Spleen (tissue), 11 donors: ENCODE measurements around the gene SPTY2D1. TPM values are rescaled to one million over a fixed set of nuclear protein-coding genes. Genes with fewer than 3 reads are reported as not detected.
A peak's percentile ranks its signal among the peaks of the same experiment; 100 is the strongest.
"Not testable (repeated sequence)": the region's sequence is repeated elsewhere in the genome, so short reads cannot be mapped to it uniquely, and the experiment has no call there.

Experiments used
- DNase-seq: peaks from one replicate; pipeline ENCODE4 v3.0.0-alpha.2; 2020
- H3K27ac ChIP-seq, 8 donors: fragments of 200-600 bp; sonication (generic) in 7 of 8; 1 replicate in 4 of 8; 2 replicates in 4 of 8; pipeline versions ENCODE4 v1.5.0 to v1.8.0; 2016 to 2021; ENCODE audit warnings: inconsistent platforms in 4 of 8, mild to moderate bottlenecking in 4 of 8, moderate library complexity in 1 of 8
- H3K27me3 ChIP-seq, 7 donors: fragments of 200-600 bp; sonication (generic) in 6 of 7; replicated peaks in 1 of 7; 1 replicate in 4 of 7; 2 replicates in 3 of 7; pipeline versions ENCODE4 v1.5.0 to v1.8.0; 2016 to 2021; ENCODE audit warnings: inconsistent platforms in 3 of 7, mild to moderate bottlenecking in 1 of 7
- H3K36me3 ChIP-seq, 6 donors: fragments of 200-600 bp; sonication (generic) in 5 of 6; 1 replicate in 4 of 6; 2 replicates in 2 of 6; pipeline versions ENCODE4 v1.5.0 to v1.8.0; 2016 to 2021; ENCODE audit warnings: inconsistent platforms in 2 of 6
- H3K4me1 ChIP-seq, 6 donors: fragments of 200-600 bp; sonication (generic) in 5 of 6; 1 replicate in 3 of 6; 2 replicates in 3 of 6; pipeline versions ENCODE4 v1.5.0 to v1.8.0; 2016 to 2021; ENCODE audit warnings: inconsistent platforms in 3 of 6
- H3K4me3 ChIP-seq, 8 donors: fragments of 200-600 bp; sonication (generic) in 7 of 8; 1 replicate in 4 of 8; 2 replicates in 4 of 8; pipeline versions ENCODE4 v1.5.0 to v1.8.0; 2016 to 2021; ENCODE audit warnings: inconsistent platforms in 4 of 8, mild to moderate bottlenecking in 4 of 8, moderate library complexity in 2 of 8
- H3K9me3 ChIP-seq, 8 donors: fragments of 200-600 bp; sonication (generic) in 7 of 8; 1 replicate in 4 of 8; 2 replicates in 4 of 8; pipeline versions ENCODE4 v1.5.0 to v1.8.0; 2016 to 2021; ENCODE audit warnings: inconsistent platforms in 4 of 8
- POLR2A ChIP-seq, 3 donors: fragments of 450-650 bp; IDR thresholded peaks; one replicate each; pipeline ENCODE4 v1.5.1; 2017; ENCODE audit warnings: antibody characterized with exemption in 3 of 3, mild to moderate bottlenecking in 1 of 3
- POLR2AphosphoS5 ChIP-seq, 3 donors: sonication (generic); formaldehyde crosslinking; IDR thresholded peaks; one replicate each; pipeline ENCODE4 v1.5.1; 2017; ENCODE audit warnings: antibody characterized with exemption in 3 of 3
- WGBS, 5 donors: extraction: QIAGEN DNeasy Blood & Tissue Kit in 3 of 5; methylation state at CpG; one replicate each; pipeline versions ENCODE4 v1.1.5 to v1.1.7; 2013 to 2018; 5-methylcytosine and 5-hydroxymethylcytosine counted together
- intact Hi-C: fragments of 100-400 bp; cut with DNase I; formaldehyde crosslinking; loops from one replicate; pipeline ENCODE4 v1.15.0; 2023; ENCODE audit warnings: low total_unique reads
- polyA plus RNA-seq, 3 donors: library from polyadenylated mRNA; stranded (reverse); fragments of 200-250 nt; gene quantifications; one replicate each; pipeline ENCODE4 v1.2.1, GENCODE V29; 2013
- total RNA-seq, 7 donors: library from RNA; depleted of rRNA in 3 of 7; stranded (reverse); fragments of >200 nt in 3 of 7; fragmentation: NEBNext Ultra II Directional in 4 of 7; extraction: Animal tissue kit (Norgen Biotek cat#: 25700) in 4 of 7; gene quantifications; one replicate each; pipeline versions ENCODE4 v1.1.0 to v1.2.1, GENCODE V29; 2016 to 2021
- TF ChIP-seq, protein P1 (sequence below), 11 experiments: fragments of 200-600 bp in 7 of 11; fragments of 450-650 bp in 4 of 11; sonication (generic) in 4 of 11; IDR thresholded peaks in 8 of 11; conservative IDR thresholded peaks in 3 of 11; 1 replicate in 7 of 11; 2 replicates in 4 of 11; pipeline versions ENCODE4 v1.4.0 to v1.8.0; 2016 to 2021; ENCODE audit warnings: antibody characterized with exemption in 11 of 11, inconsistent platforms in 4 of 11, mild to moderate bottlenecking in 1 of 11
- donor health status: healthy with polysubstance abuse.
- donor health status: DM: no; HTN: no; CAD: no; lungs with moderate emphysema.
- donor health status: DM: no; HTN: no; CAD: no.
- donor health status: Bipolar disorder and iron deficiency.
- donor health status: healthy.
- donor health status: DM: no; HTN: no; CAD: no.
- donor health status: DM: yes; HTN: yes; CAD: no.

SPTY2D1 gene
- total and polyA plus RNA-seq, 10 donors, result 2.4 to 23.1 (median 17.4) TPM

DNA sequence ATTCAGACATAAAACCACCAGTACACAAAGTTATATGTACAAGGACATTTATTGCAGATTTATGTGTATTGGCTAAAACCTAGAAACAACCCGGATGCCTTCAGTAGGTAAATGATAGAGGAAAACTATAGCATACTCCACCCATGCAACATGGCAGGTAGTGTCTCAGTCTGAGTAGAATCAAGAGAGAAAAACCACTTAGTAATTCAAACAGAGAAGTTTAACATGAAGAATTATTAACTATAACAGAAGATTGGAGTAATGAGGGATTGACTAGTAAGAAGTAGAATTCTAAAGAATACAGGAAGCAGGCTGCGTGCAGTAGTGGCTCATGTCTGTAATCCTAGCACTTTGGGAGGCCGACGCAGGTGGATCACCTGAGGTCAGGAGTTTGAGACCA, 16.2 kb upstream of the SPTY2D1 start:
- H3K9me3 ChIP-seq, result no peaks in the 10 kb centered on the region
- WGBS, 5 donors, result 68 to 96% (median 94%) methylated on average over 4 of the region's 4 CpGs
- DNase-seq, result no peak
- intact Hi-C loops, result no loop called here
- no peak overlapping the region for H3K27ac ChIP-seq
- H3K4me1 ChIP-seq, result no peaks in the 10 kb centered on the region
- no peaks in the 10 kb centered on the region for H3K27me3 ChIP-seq
- no peak overlapping the region for H3K4me3 ChIP-seq
- no peaks in the 10 kb centered on the region for H3K36me3 ChIP-seq
- no peak for TF ChIP-seq POLR2AphosphoS5 (IDR thresholded peaks at IDR 0.05)

DNA sequence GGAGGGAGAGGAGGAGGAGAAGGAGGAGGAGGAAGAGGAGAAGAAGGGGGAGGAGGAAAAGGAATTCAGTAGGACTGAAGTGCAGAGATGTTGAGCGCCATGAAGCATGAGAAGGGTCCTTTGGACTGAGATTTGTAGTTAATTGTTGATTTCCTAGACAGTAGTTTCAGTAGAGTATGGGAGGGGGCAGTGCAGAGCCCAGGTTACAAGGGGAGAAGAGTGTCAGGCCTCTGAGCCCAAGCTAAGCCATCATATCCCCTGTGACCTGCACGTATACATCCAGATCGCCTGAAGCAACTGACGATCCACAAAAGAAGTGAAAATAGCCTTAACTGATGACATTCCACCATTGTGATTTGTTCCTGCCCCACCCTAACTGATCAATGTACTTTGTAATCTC, 8.9 kb upstream of the SPTY2D1 start:
- H3K4me1 ChIP-seq, intact Hi-C loops, H3K4me3 ChIP-seq, H3K27me3 ChIP-seq, DNase-seq, H3K27ac ChIP-seq, H3K36me3 ChIP-seq, H3K9me3 ChIP-seq: not testable (repeated sequence)
- 73 to 93% (median 78%) methylated on average over 4 of the region's 4 CpGs for WGBS, 5 donors

DNA sequence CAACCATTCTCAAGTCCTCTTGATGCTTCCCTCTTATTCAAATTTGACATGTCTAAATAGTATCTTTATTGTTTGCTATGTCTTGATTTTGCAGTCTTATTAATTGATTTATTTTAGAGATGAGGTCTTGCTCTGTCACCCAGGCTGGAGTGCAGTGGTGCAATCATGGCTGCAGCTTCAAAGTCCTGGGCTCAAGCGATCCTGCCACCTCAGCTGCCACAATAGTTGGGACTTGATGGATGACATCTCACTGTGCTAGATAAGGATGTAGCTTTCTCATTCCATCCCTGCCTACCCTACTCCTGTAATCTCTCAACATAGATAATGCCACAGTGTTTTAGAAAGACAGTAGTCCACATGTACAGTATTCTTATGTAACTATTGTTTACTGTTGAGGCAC, 7.5 kb upstream of the SPTY2D1 start:
- no peaks in the 10 kb centered on the region for H3K36me3 ChIP-seq
- TF ChIP-seq, protein P1, sequence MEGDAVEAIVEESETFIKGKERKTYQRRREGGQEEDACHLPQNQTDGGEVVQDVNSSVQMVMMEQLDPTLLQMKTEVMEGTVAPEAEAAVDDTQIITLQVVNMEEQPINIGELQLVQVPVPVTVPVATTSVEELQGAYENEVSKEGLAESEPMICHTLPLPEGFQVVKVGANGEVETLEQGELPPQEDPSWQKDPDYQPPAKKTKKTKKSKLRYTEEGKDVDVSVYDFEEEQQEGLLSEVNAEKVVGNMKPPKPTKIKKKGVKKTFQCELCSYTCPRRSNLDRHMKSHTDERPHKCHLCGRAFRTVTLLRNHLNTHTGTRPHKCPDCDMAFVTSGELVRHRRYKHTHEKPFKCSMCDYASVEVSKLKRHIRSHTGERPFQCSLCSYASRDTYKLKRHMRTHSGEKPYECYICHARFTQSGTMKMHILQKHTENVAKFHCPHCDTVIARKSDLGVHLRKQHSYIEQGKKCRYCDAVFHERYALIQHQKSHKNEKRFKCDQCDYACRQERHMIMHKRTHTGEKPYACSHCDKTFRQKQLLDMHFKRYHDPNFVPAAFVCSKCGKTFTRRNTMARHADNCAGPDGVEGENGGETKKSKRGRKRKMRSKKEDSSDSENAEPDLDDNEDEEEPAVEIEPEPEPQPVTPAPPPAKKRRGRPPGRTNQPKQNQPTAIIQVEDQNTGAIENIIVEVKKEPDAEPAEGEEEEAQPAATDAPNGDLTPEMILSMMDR (IDR thresholded peaks at IDR 0.05 in 8 of 11, conservative IDR thresholded peaks at IDR 0.05 in 3 of 11), result no peak
- TF ChIP-seq POLR2AphosphoS5 (IDR thresholded peaks at IDR 0.05) (no peak), POLR2A (IDR thresholded peaks at IDR 0.05) (no peak)
- 42 to 68% (median 59%) methylated on average over 1 of the region's 1 CpG for WGBS, 5 donors
- H3K27me3 ChIP-seq, result peaks cover 0 to 10% (median 0%) of the 10 kb centered on the region in 7 donors
- intact Hi-C loops, result no loop called here
- no peaks in the 10 kb centered on the region for H3K9me3 ChIP-seq
- no peak overlapping the region for H3K27ac ChIP-seq
- no peak overlapping the region for H3K4me3 ChIP-seq
- no peak for DNase-seq
- no peaks in the 10 kb centered on the region for H3K4me1 ChIP-seq

DNA sequence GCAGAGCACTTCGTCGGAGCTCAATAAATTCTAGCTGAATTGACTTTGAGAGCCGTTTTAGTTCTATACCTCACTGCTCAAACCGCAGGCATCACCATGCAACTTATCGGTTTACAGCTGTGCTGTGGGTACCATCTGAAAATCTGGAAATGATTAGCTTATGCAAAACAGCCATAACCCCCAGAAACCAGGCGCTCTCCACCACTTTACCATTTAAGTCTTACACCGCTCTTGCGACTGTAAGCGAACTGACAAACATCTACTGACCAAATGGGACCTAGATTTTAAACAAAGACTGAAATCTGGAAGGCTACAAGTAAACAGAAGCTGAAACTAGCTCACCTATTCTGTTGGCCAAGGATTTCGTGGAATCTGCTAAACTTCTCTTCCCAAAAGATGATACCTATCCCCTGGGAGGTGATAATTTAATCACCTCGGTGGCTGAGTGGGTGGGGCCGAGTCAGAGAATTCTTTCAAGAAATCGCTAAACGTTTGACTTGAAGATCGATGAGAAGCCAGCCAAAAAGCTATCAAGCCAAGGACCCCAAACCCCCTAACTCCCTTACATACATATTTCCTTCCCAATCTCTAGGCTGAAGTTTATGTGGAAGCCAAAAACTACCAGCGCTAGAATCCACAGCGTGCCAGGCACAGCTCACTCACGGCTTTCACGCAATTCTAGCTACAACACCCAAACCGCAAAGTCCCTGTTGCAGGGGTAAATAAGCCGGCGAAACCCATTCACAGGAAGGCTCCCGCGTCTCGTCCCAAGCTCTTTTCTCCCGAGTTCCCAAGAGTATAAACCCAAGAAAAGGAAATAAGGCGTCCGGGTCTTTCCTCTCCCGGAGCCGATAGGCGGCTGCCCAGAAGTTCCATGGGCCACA, 644 bp downstream of the SPTY2D1 start:
- Histone ChIP-seq H3K27ac (peak overlapping the region; percentile 92 to 97 (median 95)), H3K4me3 (peak overlapping the region; percentile 70 to 98 (median 90)), H3K9me3 (no peaks in the 10 kb centered on the region), H3K36me3 (peaks cover 0 to 6% (median 0%) of the 10 kb centered on the region in 6 donors), H3K27me3 (no peaks in the 10 kb centered on the region), H3K4me1 (peaks cover 13 to 60% (median 33%) of the 10 kb centered on the region in 6 donors)
- no peak for DNase-seq
- 8 to 11% (median 10%) methylated on average over 31 of the region's 31 CpGs for WGBS, 5 donors
- no peak for TF ChIP-seq POLR2A (IDR thresholded peaks at IDR 0.05)
- TF ChIP-seq POLR2AphosphoS5 (IDR thresholded peaks at IDR 0.05), result no peak
- TF ChIP-seq, protein P1 (IDR thresholded peaks at IDR 0.05 in 8 of 11, conservative IDR thresholded peaks at IDR 0.05 in 3 of 11), result no peak
- intact Hi-C loops, result loop anchor here (10.0 kb wide), 1 partner anchor 61 kb away; the partner anchor contains the start of gene TMEM86A

DNA sequence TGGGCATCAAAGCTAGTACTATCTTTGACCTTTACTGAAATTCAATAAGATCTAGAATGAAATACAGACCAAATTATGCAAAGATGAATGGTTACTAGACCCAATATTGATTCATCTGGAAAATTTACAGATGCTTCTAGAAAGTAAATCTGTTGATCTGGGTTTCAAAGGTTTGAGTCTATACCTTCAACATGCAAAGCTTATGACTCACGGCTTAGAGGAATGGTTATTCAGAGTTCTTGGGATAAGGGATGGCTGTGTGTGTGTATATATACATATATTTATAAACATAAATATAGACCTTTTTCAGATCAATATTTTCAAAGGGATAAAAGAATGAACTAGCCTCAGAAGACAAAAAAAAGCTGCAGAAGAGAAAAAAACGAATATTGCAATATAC, 1.3 kb downstream of the SPTY2D1 start:
- intact Hi-C loops, result loop anchor here (10.0 kb wide), 1 partner anchor 62 kb away; the partner anchor contains the start of gene TMEM86A
- peak overlapping the region in 2 of 8 donors; percentile 95 to 96 for H3K27ac ChIP-seq
- H3K4me3 ChIP-seq, result peak overlapping the region in 6 of 8 donors; percentile 70 to 98 (median 88)
- H3K36me3 ChIP-seq, result peaks cover 0 to 6% (median 0%) of the 10 kb centered on the region in 6 donors
- no peaks in the 10 kb centered on the region for H3K27me3 ChIP-seq
- DNase-seq, result no peak
- H3K9me3 ChIP-seq, result no peaks in the 10 kb centered on the region
- TF ChIP-seq, protein P1 (IDR thresholded peaks at IDR 0.05 in 8 of 11, conservative IDR thresholded peaks at IDR 0.05 in 3 of 11), result no peak
- TF ChIP-seq POLR2A (IDR thresholded peaks at IDR 0.05) (no peak), POLR2AphosphoS5 (IDR thresholded peaks at IDR 0.05) (no peak)
- WGBS, 5 donors, result 45 to 63% (median 53%) methylated on average over 2 of the region's 2 CpGs
- H3K4me1 ChIP-seq, result peaks cover 13 to 67% (median 33%) of the 10 kb centered on the region in 6 donors
